ENCODE results near the gene OPN1MW2.
"Not testable (repeated sequence)": the region's sequence is repeated elsewhere in the genome, so short reads cannot be mapped to it uniquely, and the experiment has no call there.

The OPN1MW2 gene

DNA sequence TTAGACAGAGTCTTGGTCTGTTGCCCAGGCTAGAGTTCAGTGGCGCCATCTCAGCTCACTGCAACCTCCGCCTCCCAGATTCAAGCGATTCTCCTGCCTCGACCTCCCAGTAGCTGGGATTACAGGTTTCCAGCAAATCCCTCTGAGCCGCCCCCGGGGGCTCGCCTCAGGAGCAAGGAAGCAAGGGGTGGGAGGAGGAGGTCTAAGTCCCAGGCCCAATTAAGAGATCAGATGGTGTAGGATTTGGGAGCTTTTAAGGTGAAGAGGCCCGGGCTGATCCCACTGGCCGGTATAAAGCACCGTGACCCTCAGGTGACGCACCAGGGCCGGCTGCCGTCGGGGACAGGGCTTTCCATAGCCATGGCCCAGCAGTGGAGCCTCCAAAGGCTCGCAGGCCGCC is at the start of gene OPN1MW2:
Gene OPN1MW2 (plus strand): TSS at position 301 of the 400 bp plus-strand sequence. CDS start 60 bp downstream, at position 361.
- DNase-seq, result not testable (repeated sequence)

GRCh38 chrX:154172535-154172943 is 47.0 kb upstream of the OPN1MW2 start:
- DNase-seq, result not testable (repeated sequence)

DNA sequence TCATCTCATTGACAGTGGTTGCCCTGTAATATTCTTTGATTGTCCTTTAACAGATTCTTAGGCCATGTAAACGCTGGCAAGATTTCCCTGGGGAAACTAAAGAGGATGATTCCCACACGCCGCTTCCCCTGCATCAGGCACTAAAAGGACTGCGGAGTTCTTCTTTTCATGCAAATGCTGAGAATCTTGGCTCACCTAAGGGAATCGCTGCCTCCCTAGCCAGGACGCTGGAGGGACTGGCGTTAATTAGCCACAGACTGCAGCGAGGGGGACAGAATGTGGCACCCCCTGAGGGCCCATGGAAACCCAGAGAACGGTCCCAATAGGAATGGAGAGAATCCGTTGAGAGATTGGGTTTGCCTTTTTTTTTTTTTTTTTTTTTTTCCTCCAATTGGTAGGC is 45.2 kb upstream of the OPN1MW2 start:
- DNase-seq, result not testable (repeated sequence)

DNA sequence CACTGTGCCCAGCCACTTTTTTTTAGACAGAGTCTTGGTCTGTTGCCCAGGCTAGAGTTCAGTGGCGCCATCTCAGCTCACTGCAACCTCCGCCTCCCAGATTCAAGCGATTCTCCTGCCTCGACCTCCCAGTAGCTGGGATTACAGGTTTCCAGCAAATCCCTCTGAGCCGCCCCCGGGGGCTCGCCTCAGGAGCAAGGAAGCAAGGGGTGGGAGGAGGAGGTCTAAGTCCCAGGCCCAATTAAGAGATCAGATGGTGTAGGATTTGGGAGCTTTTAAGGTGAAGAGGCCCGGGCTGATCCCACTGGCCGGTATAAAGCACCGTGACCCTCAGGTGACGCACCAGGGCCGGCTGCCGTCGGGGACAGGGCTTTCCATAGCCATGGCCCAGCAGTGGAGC is 37.3 kb upstream of the OPN1MW2 start, which contains the start of gene OPN1MW:
Gene OPN1MW (plus strand): TSS at position 301 of the 400 bp plus-strand sequence. CDS start 82 bp downstream, at position 383.
- not testable (repeated sequence) for DNase-seq

- DNase-seq, result not testable (repeated sequence)
These were observed 35.8 kb upstream of the OPN1MW2 start for GRCh38 chrX:154183794-154184193.

DNA sequence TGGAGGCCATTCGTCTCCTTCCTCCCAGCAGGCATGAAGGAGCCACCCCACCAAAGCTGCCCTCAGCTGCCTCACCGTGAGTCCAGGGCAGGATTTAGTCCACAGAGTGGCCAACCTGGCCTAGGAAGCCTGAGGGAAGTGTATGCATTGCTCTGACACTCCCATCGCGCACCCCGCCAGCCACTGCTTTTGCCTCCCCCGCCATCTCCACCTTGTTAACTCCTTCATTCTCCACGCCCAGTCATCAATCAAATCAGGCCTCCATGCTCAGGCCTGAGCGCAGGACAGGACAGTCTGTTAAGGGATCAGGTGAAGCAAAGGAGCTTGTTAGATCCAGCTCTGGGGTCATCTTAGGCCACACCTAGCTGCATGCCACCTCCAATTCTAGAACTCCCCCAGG is 26.7 kb upstream of the OPN1MW2 start:
- DNase-seq, result not testable (repeated sequence)

GRCh38 chrX:154194316-154194715 is 25.2 kb upstream of the OPN1MW2 start:
- not testable (repeated sequence) for DNase-seq

- DNase-seq, result not testable (repeated sequence)
These were observed 23.1 kb upstream of the OPN1MW2 start for GRCh38 chrX:154196466-154196865.

GRCh38 chrX:154209670-154210418 is 9.7 kb upstream of the OPN1MW2 start:
- not testable (repeated sequence) for DNase-seq

GRCh38 chrX:154211057-154211456 is 8.5 kb upstream of the OPN1MW2 start:
- not testable (repeated sequence) for DNase-seq

DNA sequence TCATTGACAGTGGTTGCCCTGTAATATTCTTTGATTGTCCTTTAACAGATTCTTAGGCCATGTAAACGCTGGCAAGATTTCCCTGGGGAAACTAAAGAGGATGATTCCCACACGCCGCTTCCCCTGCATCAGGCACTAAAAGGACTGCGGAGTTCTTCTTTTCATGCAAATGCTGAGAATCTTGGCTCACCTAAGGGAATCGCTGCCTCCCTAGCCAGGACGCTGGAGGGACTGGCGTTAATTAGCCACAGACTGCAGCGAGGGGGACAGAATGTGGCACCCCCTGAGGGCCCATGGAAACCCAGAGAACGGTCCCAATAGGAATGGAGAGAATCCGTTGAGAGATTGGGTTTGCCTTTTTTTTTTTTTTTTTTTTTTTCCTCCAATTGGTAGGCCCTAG is 8.1 kb upstream of the OPN1MW2 start:
- not testable (repeated sequence) for DNase-seq

- DNase-seq, result not testable (repeated sequence)
These were observed 5.7 kb downstream of the OPN1MW2 start for GRCh38 chrX:154225292-154225691.

- not testable (repeated sequence) for DNase-seq
These were observed 7.2 kb downstream of the OPN1MW2 start for GRCh38 chrX:154226706-154227105.

GRCh38 chrX:154231443-154231842 is 11.9 kb downstream of the OPN1MW2 start:
- not testable (repeated sequence) for DNase-seq

DNA sequence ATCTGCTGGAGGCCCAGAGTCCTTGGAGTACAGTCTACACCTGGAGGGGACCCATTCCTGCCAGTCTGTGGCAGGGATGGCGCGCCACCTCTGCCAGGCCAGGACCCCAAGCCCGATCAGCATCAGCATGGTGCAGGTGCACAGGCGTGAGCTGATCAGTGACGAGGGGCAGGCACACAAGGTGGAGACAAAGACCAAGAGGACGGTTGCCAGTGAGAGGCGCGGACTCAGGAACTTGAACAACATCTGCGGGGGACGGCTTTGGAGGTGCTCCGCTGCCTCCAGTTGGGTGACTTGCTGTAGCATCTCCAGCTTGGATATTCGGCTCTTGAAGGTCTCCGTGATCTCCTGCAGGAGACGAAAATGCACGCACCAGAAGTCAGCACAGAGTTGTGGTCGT is 14.1 kb downstream of the OPN1MW2 start:
- DNase-seq, result not testable (repeated sequence)

- DNase-seq, result not testable (repeated sequence)
These were observed 19.5 kb downstream of the OPN1MW2 start for GRCh38 chrX:154238939-154239559.

GRCh38 chrX:154239982-154240503 is 20.5 kb downstream of the OPN1MW2 start:
- DNase-seq, result not testable (repeated sequence)

- not testable (repeated sequence) for DNase-seq
These were observed 28.0 kb downstream of the OPN1MW2 start for GRCh38 chrX:154247377-154248045.

GRCh38 chrX:154248076-154248475 is 28.5 kb downstream of the OPN1MW2 start:
- not testable (repeated sequence) for DNase-seq

DNA sequence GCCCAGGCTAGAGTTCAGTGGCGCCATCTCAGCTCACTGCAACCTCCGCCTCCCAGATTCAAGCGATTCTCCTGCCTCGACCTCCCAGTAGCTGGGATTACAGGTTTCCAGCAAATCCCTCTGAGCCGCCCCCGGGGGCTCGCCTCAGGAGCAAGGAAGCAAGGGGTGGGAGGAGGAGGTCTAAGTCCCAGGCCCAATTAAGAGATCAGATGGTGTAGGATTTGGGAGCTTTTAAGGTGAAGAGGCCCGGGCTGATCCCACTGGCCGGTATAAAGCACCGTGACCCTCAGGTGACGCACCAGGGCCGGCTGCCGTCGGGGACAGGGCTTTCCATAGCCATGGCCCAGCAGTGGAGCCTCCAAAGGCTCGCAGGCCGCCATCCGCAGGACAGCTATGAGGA is 37.7 kb downstream of the OPN1MW2 start, which contains the start of gene OPN1MW3:
Gene OPN1MW3 (plus strand): TSS at position 301 of the 400 bp plus-strand sequence. CDS start 38 bp downstream, at position 339.
- not testable (repeated sequence) for DNase-seq

GRCh38 chrX:154258711-154259110 is 39.2 kb downstream of the OPN1MW2 start:
- DNase-seq, result not testable (repeated sequence)

- DNase-seq, result not testable (repeated sequence)
These were observed 43.5 kb downstream of the OPN1MW2 start for GRCh38 chrX:154263072-154263471.

DNA sequence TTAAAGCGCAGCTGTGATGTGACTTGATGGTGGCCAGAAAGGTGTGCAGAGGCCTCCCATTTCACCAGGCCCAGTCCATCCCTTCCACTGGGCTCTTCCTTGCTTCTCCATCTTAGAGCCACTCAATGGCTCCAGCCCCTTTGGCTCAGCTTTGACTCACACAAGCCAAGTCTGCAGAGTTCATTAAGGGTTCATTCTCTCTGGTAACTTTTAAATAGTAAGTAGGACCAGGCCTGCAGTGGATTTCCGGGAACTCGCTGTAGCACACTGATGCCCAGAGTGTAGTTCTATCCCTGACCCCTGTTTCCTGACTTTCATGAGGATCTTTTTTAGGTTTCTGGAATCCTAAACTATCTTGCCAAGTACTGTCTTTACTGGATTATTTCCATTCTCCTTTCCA is 49.7 kb downstream of the OPN1MW2 start:
- not testable (repeated sequence) for DNase-seq

Measured in inflammatory macrophage treated with lipopolysaccharide for 4 hours (primary cell).